C4-2B (cell line): ENCODE results near the gene CELA1.

ENCODE experiments used
- ZFX ChIP-seq: fragments of 450-650 bp; IDR thresholded peaks from 2 replicates; pipeline ENCODE4 v1.6.1; 2017
- TF ChIP-seq, protein P1 (sequence below): fragments of 450-650 bp; conservative IDR thresholded peaks from 2 replicates; pipeline ENCODE4 v1.5.1; 2017; ENCODE audit warnings: mild to moderate bottlenecking

DNA sequence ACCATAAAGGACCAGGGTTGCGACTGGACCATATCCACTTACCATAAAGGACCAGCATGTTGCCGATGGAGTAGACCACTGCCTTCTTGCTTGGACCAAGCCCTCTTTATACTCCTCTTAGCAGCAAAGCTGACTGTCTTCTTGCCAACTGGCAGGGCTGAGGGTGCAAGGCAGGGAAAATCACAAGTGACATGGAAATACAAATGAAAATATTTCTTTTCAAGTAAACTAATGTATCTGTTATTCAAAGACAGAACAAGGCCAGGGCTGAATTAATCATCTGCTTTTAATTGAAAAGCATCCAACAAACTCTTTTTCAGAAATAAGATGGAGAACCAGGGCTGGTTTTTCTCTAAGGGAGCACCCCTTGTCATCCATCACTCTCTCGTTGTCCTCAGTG lies at the start of gene CELA1:
- TF ChIP-seq, protein P1, sequence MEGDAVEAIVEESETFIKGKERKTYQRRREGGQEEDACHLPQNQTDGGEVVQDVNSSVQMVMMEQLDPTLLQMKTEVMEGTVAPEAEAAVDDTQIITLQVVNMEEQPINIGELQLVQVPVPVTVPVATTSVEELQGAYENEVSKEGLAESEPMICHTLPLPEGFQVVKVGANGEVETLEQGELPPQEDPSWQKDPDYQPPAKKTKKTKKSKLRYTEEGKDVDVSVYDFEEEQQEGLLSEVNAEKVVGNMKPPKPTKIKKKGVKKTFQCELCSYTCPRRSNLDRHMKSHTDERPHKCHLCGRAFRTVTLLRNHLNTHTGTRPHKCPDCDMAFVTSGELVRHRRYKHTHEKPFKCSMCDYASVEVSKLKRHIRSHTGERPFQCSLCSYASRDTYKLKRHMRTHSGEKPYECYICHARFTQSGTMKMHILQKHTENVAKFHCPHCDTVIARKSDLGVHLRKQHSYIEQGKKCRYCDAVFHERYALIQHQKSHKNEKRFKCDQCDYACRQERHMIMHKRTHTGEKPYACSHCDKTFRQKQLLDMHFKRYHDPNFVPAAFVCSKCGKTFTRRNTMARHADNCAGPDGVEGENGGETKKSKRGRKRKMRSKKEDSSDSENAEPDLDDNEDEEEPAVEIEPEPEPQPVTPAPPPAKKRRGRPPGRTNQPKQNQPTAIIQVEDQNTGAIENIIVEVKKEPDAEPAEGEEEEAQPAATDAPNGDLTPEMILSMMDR, result no peak
- TF ChIP-seq ZFX, result no peak
